Measurements from ENCODE around the gene MCEMP1.

DNA sequence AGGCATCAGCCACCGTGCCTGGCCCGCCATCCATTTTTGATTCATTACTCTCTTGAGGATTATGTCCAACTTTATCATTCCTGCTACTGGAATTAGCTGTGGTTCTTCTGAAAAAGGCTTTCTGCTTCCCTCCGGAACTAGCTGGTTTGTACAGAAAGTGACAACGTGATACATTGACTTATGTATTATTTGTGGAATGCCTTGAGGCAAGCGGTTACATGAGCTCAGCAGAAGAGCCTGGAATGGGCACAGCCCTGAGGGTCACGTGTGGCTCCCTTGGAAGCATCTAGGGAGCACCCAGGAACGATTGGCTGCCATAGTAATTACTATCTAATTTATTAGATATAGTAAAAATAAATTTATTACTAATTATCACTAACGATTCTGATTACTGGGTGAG lies 22.5 kb upstream of the MCEMP1 start:
- TF ChIP-seq CTCF (IDR thresholded peaks at IDR 0.05; ENCODE audit: low read depth, low read length) = no peak
- TF ChIP-seq POLR2A (IDR thresholded peaks at IDR 0.05; ENCODE audit: extremely low read depth, insufficient read length) = no peak
- TF ChIP-seq, protein P1, sequence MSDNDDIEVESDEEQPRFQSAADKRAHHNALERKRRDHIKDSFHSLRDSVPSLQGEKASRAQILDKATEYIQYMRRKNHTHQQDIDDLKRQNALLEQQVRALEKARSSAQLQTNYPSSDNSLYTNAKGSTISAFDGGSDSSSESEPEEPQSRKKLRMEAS (IDR thresholded peaks at IDR 0.05; ENCODE audit: low read depth, low read length) = no peak
- no peak for TF ChIP-seq MYC (IDR thresholded peaks at IDR 0.05; ENCODE audit: low read depth, low read length)

Measured in NB4 (cell line).